H1 (cell line): ENCODE measurements around the gene PLXNA4. TPM values are rescaled to one million over a fixed set of nuclear protein-coding genes. Genes with fewer than 3 reads are reported as not detected.

Experiments
- CTCF ChIA-PET: fragments of 300-600 bp; sonication (Branson Sonifier 250); formaldehyde crosslinking; loops from one replicate; lab custom pipeline; 2021; ENCODE audit not compliant: partially characterized antibody; lab: Charles Lee
- POLR2A ChIA-PET: fragments of 300-600 bp; sonication (Branson Sonifier 250); formaldehyde crosslinking; loops from one replicate; lab custom pipeline; 2021; ENCODE audit warnings: inconsistent platforms; ENCODE audit not compliant: partially characterized antibody; lab: Charles Lee
- DNase-seq, 2 experiments: peaks; one replicate each; pipeline versions ENCODE4 v3.0.0 to v3.0.0-alpha.2; 2010 to 2022; ENCODE audit warnings: low spot score in 2 of 2, low read depth in 1 of 2, mixed read lengths in 1 of 2
- FAIRE-seq: peaks from 2 replicates; lab custom pipeline; 2011; peaks lifted over from hg19 to GRCh38; lab: Jason Lieb, UNC
- H2AFZ ChIP-seq: 2 replicates; pipeline ENCODE4 v1.8.1; 2012; ENCODE audit warnings: low read length, inconsistent platforms
- H2AK5ac ChIP-seq: 2 replicates; pipeline ENCODE4 v1.6.1; 2013; ENCODE audit warnings: low read depth, low read length
- H2BK120ac ChIP-seq: replicated peaks from 2 replicates; pipeline ENCODE3; 2013; ENCODE audit warnings: low read depth, low read length, inconsistent platforms
- H2BK12ac ChIP-seq: 2 replicates; pipeline ENCODE4 v1.6.1; 2013; ENCODE audit warnings: low read depth, low read length
- H2BK15ac ChIP-seq: 2 replicates; pipeline ENCODE4 v1.6.1; 2013; ENCODE audit warnings: low read length
- H2BK20ac ChIP-seq: 2 replicates; pipeline ENCODE4 v1.6.1; 2013; ENCODE audit warnings: low read length
- H2BK5ac ChIP-seq: 2 replicates; pipeline ENCODE4 v1.6.1; 2013; ENCODE audit warnings: low read depth, low read length
- H3K14ac ChIP-seq: 2 replicates; pipeline ENCODE4 v1.6.1; 2013; ENCODE audit warnings: inconsistent platforms; ENCODE audit not compliant: insufficient read length
- H3K18ac ChIP-seq: 2 replicates; pipeline ENCODE4 v1.6.1; 2013; ENCODE audit warnings: low read length; ENCODE audit errors: extremely low read depth
- H3K23ac ChIP-seq: 2 replicates; pipeline ENCODE4 v1.6.1; 2013; ENCODE audit warnings: inconsistent platforms; ENCODE audit not compliant: insufficient read length
- H3K23me2 ChIP-seq: 2 replicates; pipeline ENCODE4 v1.6.1; 2013; ENCODE audit warnings: low read depth, low read length
- H3K27ac ChIP-seq: 2 replicates; pipeline ENCODE4 v1.6.1; 2011; ENCODE audit warnings: low read depth, low read length, inconsistent platforms
- H3K27me3 ChIP-seq, 4 experiments: replicated peaks in 1 of 4; 1 replicate in 1 of 4; 2 replicates in 3 of 4; pipeline versions ENCODE4 v1.6.1 to v1.8.1; 2011 to 2013; ENCODE audit warnings: low read length in 3 of 4, mild to moderate bottlenecking in 3 of 4, inconsistent platforms in 2 of 4, mixed read lengths in 2 of 4, moderate library complexity in 1 of 4; ENCODE audit not compliant: control insufficient read depth in 3 of 4, insufficient read depth in 3 of 4; ENCODE audit errors: extremely low read depth in 1 of 4
- H3K36me3 ChIP-seq, 4 experiments: 2 replicates each; pipeline versions ENCODE4 v1.6.1 to v1.8.1; 2011 to 2013; ENCODE audit warnings: mild to moderate bottlenecking in 4 of 4, low read length in 3 of 4, moderate library complexity in 2 of 4, control low read depth in 1 of 4, inconsistent platforms in 1 of 4; ENCODE audit not compliant: insufficient read depth in 4 of 4, control insufficient read depth in 2 of 4
- H3K4ac ChIP-seq: replicated peaks from 2 replicates; pipeline ENCODE3; 2013; ENCODE audit warnings: low read length, low read depth, mixed read lengths, inconsistent platforms; ENCODE audit not compliant: insufficient read length
- H3K4me1 ChIP-seq, 4 experiments: replicated peaks in 1 of 4; 1 replicate in 1 of 4; 2 replicates in 3 of 4; pipeline versions ENCODE4 v1.6.1 to v1.8.1; 2011 to 2013; ENCODE audit warnings: low read length in 3 of 4, inconsistent platforms in 2 of 4, mixed read lengths in 1 of 4; ENCODE audit not compliant: insufficient read depth in 4 of 4, control insufficient read depth in 3 of 4
- H3K4me2 ChIP-seq, 2 experiments: 2 replicates each; pipeline versions ENCODE4 v1.6.1 to v1.8.1; 2011 to 2013; ENCODE audit warnings: low read depth in 2 of 2, low read length in 2 of 2, control low read depth in 1 of 2, inconsistent platforms in 1 of 2, mild to moderate bottlenecking in 1 of 2; ENCODE audit not compliant: insufficient read depth in 1 of 2
- H3K4me3 ChIP-seq, 4 experiments: fragments of 200-600, 300-600 bp in 1 of 4; sonication (generic), shearing (Covaris generic), sonication (Bioruptor Twin) in 1 of 4; 2 replicates each; pipeline versions ENCODE4 v1.5.1 to v1.8.1; 2011 to 2016; ENCODE audit warnings: low read length in 4 of 4, low read depth in 3 of 4, control low read depth in 2 of 4, inconsistent platforms in 2 of 4, mild to moderate bottlenecking in 2 of 4, mixed read lengths in 1 of 4, moderate library complexity in 1 of 4; ENCODE audit not compliant: insufficient read depth in 2 of 4; ENCODE audit errors: extremely low read depth in 1 of 4
- H3K56ac ChIP-seq: replicated peaks from 2 replicates; pipeline ENCODE3; 2013; ENCODE audit warnings: low read depth, mild to moderate bottlenecking, mixed read lengths, low read length, inconsistent platforms; ENCODE audit not compliant: insufficient read length
- H3K79me1 ChIP-seq: 2 replicates; pipeline ENCODE4 v1.6.1; 2013; ENCODE audit warnings: low read depth, low read length, control low read depth
- H3K79me2 ChIP-seq, 2 experiments: 2 replicates each; pipeline versions ENCODE4 v1.6.1 to v1.8.1; 2012 to 2013; ENCODE audit warnings: low read length in 2 of 2, mild to moderate bottlenecking in 2 of 2, inconsistent platforms in 1 of 2; ENCODE audit not compliant: insufficient read depth in 2 of 2, control insufficient read depth in 1 of 2
- H3K9ac ChIP-seq, 4 experiments: replicated peaks in 1 of 4; 1 replicate in 1 of 4; 2 replicates in 3 of 4; pipeline versions ENCODE4 v1.6.1 to v1.8.1; 2011 to 2013; ENCODE audit warnings: low read depth in 3 of 4, low read length in 3 of 4, control low read depth in 2 of 4, mild to moderate bottlenecking in 2 of 4, moderate library complexity in 2 of 4, inconsistent platforms in 1 of 4; ENCODE audit errors: extremely low read depth in 1 of 4
- H3K9me3 ChIP-seq, 2 experiments: 2 replicates each; pipeline versions ENCODE4 v1.6.1 to v1.8.1; 2012 to 2013; ENCODE audit warnings: mild to moderate bottlenecking in 2 of 2, moderate library complexity in 2 of 2, control low read depth in 1 of 2, inconsistent platforms in 1 of 2, low read depth in 1 of 2, low read length in 1 of 2, mixed read lengths in 1 of 2; ENCODE audit not compliant: insufficient read depth in 2 of 2
- H4K20me1 ChIP-seq, 2 experiments: replicated peaks in 1 of 2; 2 replicates each; pipeline versions ENCODE3 to v1.8.1; 2011 to 2013; ENCODE audit warnings: inconsistent platforms in 2 of 2, low read length in 2 of 2, mild to moderate bottlenecking in 1 of 2; ENCODE audit not compliant: insufficient read depth in 2 of 2, control insufficient read depth in 1 of 2
- H4K5ac ChIP-seq: 2 replicates; pipeline ENCODE4 v1.6.1; 2013; ENCODE audit warnings: low read length, low read depth, mixed read lengths, inconsistent platforms; ENCODE audit not compliant: insufficient read length
- H4K8ac ChIP-seq: 2 replicates; pipeline ENCODE4 v1.8.0; 2013; ENCODE audit warnings: mild to moderate bottlenecking, moderate library complexity, low read length, inconsistent platforms; ENCODE audit not compliant: insufficient read depth; ENCODE audit errors: extremely low read depth
- H4K91ac ChIP-seq: replicated peaks from 2 replicates; pipeline ENCODE3; 2013; ENCODE audit warnings: low read length, mixed read lengths, inconsistent platforms; ENCODE audit not compliant: insufficient read length
- BACH1 ChIP-seq: IDR thresholded peaks from 2 replicates; pipeline ENCODE4 v1.6.1; 2012; ENCODE audit warnings: low read length, improper control_type of control experiment
- EGR1 ChIP-seq: IDR thresholded peaks from 2 replicates; pipeline ENCODE4 v1.6.1; 2011; ENCODE audit warnings: low read depth, low read length, borderline replicate concordance
- JUN ChIP-seq: IDR thresholded peaks from 2 replicates; pipeline ENCODE4 v1.6.1; 2011; ENCODE audit warnings: low read depth, mild to moderate bottlenecking, improper control_type of control experiment, low read length
- KDM4A ChIP-seq: IDR thresholded peaks from one replicate; pipeline ENCODE4 v1.7.1; 2012; ENCODE audit warnings: low read depth, mild to moderate bottlenecking, moderate library complexity, low read length, inconsistent platforms; ENCODE audit not compliant: severe bottlenecking
- POU5F1 ChIP-seq: IDR thresholded peaks from 2 replicates; pipeline ENCODE4 v1.6.1; 2011; ENCODE audit warnings: low read depth, mild to moderate bottlenecking, low read length, moderate library complexity
- RBBP5 ChIP-seq: IDR thresholded peaks from 2 replicates; pipeline ENCODE4 v1.7.1; 2012; ENCODE audit warnings: low read depth, mild to moderate bottlenecking, inconsistent platforms, low read length, moderate library complexity, borderline replicate concordance
- RFX5 ChIP-seq: IDR thresholded peaks from 2 replicates; pipeline ENCODE4 v1.6.1; 2011; ENCODE audit warnings: low read depth, low read length, improper control_type of control experiment, borderline replicate concordance
- RNF2 ChIP-seq: fragments of 200-900, 300-1000 bp; sonication (generic); IDR thresholded peaks from 2 replicates; pipeline ENCODE4 v1.7.1; 2016; ENCODE audit warnings: borderline replicate concordance, low read depth, mild to moderate bottlenecking, antibody characterized with exemption, low read length; ENCODE audit not compliant: poor library complexity, severe bottlenecking; ENCODE audit errors: missing control alignments
- SIRT6 ChIP-seq: IDR thresholded peaks from one replicate; pipeline ENCODE4 v1.7.1; 2012; ENCODE audit warnings: low read length, inconsistent platforms
- SP4 ChIP-seq: IDR thresholded peaks from 2 replicates; pipeline ENCODE4 v1.6.1; 2012; ENCODE audit warnings: low read length, inconsistent platforms
- SRF ChIP-seq: IDR thresholded peaks from 2 replicates; pipeline ENCODE4 v1.6.1; 2011; ENCODE audit warnings: mild to moderate bottlenecking, low read depth, low read length, moderate library complexity
- TAF1 ChIP-seq: IDR thresholded peaks from 2 replicates; pipeline ENCODE4 v1.6.1; 2011; ENCODE audit warnings: mild to moderate bottlenecking, low read depth, low read length
- TAF7 ChIP-seq: optimal IDR thresholded peaks from 2 replicates; pipeline ENCODE3; 2011; ENCODE audit warnings: low read depth, mild to moderate bottlenecking, inconsistent platforms, low read length, moderate library complexity, borderline replicate concordance
- WGBS, 2 experiments: shearing (Covaris generic) in 1 of 2; methylation state at CpG; one replicate each; pipeline versions ENCODE4 v1.1.6 to v1.1.7; 2013 to 2015; ENCODE audit warnings: low lambda C conversion rate in 2 of 2, mixed read lengths in 2 of 2, inconsistent platforms in 1 of 2, low coverage in 1 of 2, missing lambda C conversion rate in 1 of 2; ENCODE audit not compliant: insufficient replicate concordance in 2 of 2, insufficient coverage in 1 of 2, insufficient read length in 1 of 2; ENCODE audit errors: extremely low coverage in 1 of 2, missing lambda C conversion rate in 1 of 2; 5-methylcytosine and 5-hydroxymethylcytosine counted together
- polyA plus RNA-seq, 7 experiments: library from polyadenylated mRNA; depleted of rRNA in 3 of 7; stranded (reverse) in 5 of 7; unstranded in 2 of 7; fragments of >200 nt in 5 of 7; fragments of 200-250 nt in 2 of 7; gene quantifications; 1 replicate in 5 of 7; 2 replicates in 1 of 7; 4 replicates in 1 of 7; pipeline versions ENCODE4 v1.2.1 to v1.2.3, GENCODE V29; 2011 to 2013; ENCODE audit warnings: missing spikeins in 2 of 7, mixed read lengths in 2 of 7
- total RNA-seq: library from RNA; stranded (reverse); fragmentation: NEBNext Ultra II Directional; extraction: Animal tissue kit (Norgen Biotek cat#: 25700); gene quantifications from 2 replicates; pipeline ENCODE4 v1.2.1, GENCODE V29; 2021
- TF ChIP-seq, protein P1 (sequence below): IDR thresholded peaks from 2 replicates; pipeline ENCODE4 v1.6.1; 2011; ENCODE audit warnings: low read depth, mild to moderate bottlenecking, low read length; ENCODE audit not compliant: insufficient read depth

Gene PLXNA4
- total and polyA plus RNA-seq, 2 of the 8 experiments (the other 6 are each of a cell fraction or from before 2014, with no cell fraction given): 0.76 to 0.79 TPM

DNA sequence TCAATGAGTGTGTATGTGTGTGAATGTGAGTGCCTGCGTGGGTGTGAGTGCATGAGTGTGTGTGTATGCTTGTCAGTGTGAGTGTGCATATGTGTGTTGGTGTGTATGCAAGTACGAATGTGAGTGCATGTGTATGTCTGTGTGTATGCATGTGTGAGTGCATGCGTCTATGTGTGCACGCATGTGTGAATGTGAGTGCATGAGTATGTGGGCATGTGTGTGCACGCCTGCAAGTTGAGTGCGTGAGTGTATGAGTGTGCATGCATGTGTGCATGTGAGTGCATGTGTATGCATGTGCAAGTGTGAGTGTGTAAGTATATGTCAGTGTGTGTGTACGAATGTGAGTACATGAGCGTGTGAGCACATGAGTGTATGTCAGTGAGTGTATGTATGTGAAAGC lies 399.6 kb downstream of the PLXNA4 start:
- ChIA-PET CTCF (interaction anchor here (0.9 to 1.9 kb wide), 4 partner anchors 33 to 401 kb away, joined by 3 to 4 read pairs (median 4); no protein-coding TSS in a partner anchor), POLR2A (no interaction called here)
- Histone ChIP-seq H3K4me2 (no peak overlapping the region), H2BK120ac (no peak overlapping the region), H3K79me2 (no peaks in the 10 kb centered on the region), H3K79me1 (no peaks in the 10 kb centered on the region), H3K23ac (no peak overlapping the region), H2BK20ac (no peak overlapping the region), H3K9me3 (no peaks in the 10 kb centered on the region), H4K5ac (no peak overlapping the region), H4K91ac (peak overlapping the region; percentile 38), H3K27me3 (no peaks in the 10 kb centered on the region), H2BK5ac (no peak overlapping the region; the same call in 1 of the 2 replicates), H2AFZ (no peak overlapping the region), H3K36me3 (no peaks in the 10 kb centered on the region; a peak in 1 of 8 replicates), H3K23me2 (peaks cover 6% of the 10 kb centered on the region), H4K8ac (no peak overlapping the region), H3K9ac (no peak overlapping the region; a peak in 1 of 7 replicates), H3K14ac (no peak overlapping the region), H2BK15ac (0 out of 2 replicates have a peak overlapping the region, but pooled peaks have one; percentile 48), H3K18ac (no peak overlapping the region; the same call in 1 of the 2 replicates), H3K4ac (no peak overlapping the region), H3K27ac (no peak overlapping the region), H2AK5ac (peak overlapping the region; percentile 32), H3K4me3 (no peak overlapping the region), H3K56ac (no peak overlapping the region), H3K4me1 (peaks cover 0 to 4% (median 1%) of the 10 kb centered on the region in 4 experiments; a peak in 3 of 7 replicates), H4K20me1 (peaks cover 0 to 7% of the 10 kb centered on the region in 2 experiments), H2BK12ac (peak overlapping the region; percentile 10; the same call in 1 of the 2 replicates)
- WGBS, 2 experiments: 95% methylated on average over 8 of the region's 8 CpGs; no CpG with 5 or more reads in 1 of the 2 experiments
- FAIRE-seq (no peak), DNase-seq (no peak)
- TF ChIP-seq EGR1 (no peak), RFX5 (no peak), JUN (no peak), SRF (no peak), BACH1 (no peak), RBBP5 (no peak), POU5F1 (no peak), SIRT6 (no peak), RNF2 (no peak), SP4 (no peak), TAF1 (no peak), TAF7 (no peak), KDM4A (no peak)
- TF ChIP-seq, protein P1, sequence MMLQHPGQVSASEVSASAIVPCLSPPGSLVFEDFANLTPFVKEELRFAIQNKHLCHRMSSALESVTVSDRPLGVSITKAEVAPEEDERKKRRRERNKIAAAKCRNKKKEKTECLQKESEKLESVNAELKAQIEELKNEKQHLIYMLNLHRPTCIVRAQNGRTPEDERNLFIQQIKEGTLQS: no peak
